Neuronal stem cell (in vitro differentiated cells): ENCODE results near the gene FOXP1.

Source experiments
- DNase-seq: peaks from one replicate; pipeline ENCODE4 v3.0.0-alpha.2; 2013; ENCODE audit warnings: low spot score
- H2AFZ ChIP-seq: one replicate; pipeline ENCODE4 v1.6.1; 2013; ENCODE audit warnings: mild to moderate bottlenecking, low read length, inconsistent platforms
- H2AK5ac ChIP-seq: 2 replicates; pipeline ENCODE4 v1.6.1; 2013; ENCODE audit warnings: low read depth, mild to moderate bottlenecking, inconsistent platforms, low read length, moderate library complexity, mixed read lengths
- H2BK120ac ChIP-seq: 2 replicates; pipeline ENCODE4 v1.6.1; 2013; ENCODE audit warnings: low read depth, mild to moderate bottlenecking, inconsistent platforms, low read length, moderate library complexity, mixed read lengths
- H2BK12ac ChIP-seq: one replicate; pipeline ENCODE4 v1.6.1; 2013; ENCODE audit warnings: low read length, inconsistent platforms
- H2BK15ac ChIP-seq: 2 replicates; pipeline ENCODE4 v1.6.1; 2013; ENCODE audit warnings: mild to moderate bottlenecking, low read length, inconsistent platforms, mixed read lengths
- H2BK5ac ChIP-seq: one replicate; pipeline ENCODE4 v1.6.1; 2013; ENCODE audit warnings: inconsistent platforms, mild to moderate bottlenecking, low read length, moderate library complexity
- H3K14ac ChIP-seq: one replicate; pipeline ENCODE4 v1.6.1; 2013; ENCODE audit warnings: low read length, inconsistent platforms
- H3K18ac ChIP-seq: 2 replicates; pipeline ENCODE4 v1.6.1; 2013; ENCODE audit warnings: low read length, inconsistent platforms
- H3K23ac ChIP-seq: 2 replicates; pipeline ENCODE4 v1.6.1; 2013; ENCODE audit warnings: low read depth, mild to moderate bottlenecking, mixed read lengths, low read length, inconsistent platforms; ENCODE audit not compliant: poor library complexity
- H3K27ac ChIP-seq: replicated peaks from 3 replicates; pipeline ENCODE4 v1.5.1; 2013; ENCODE audit warnings: low read length, inconsistent platforms
- H3K27me3 ChIP-seq, 3 experiments: 2 replicates each; pipeline ENCODE4 v1.6.1; 2013; ENCODE audit warnings: low read length in 3 of 3, mild to moderate bottlenecking in 2 of 3, inconsistent platforms in 1 of 3, low read depth in 1 of 3, mixed read lengths in 1 of 3, moderate library complexity in 1 of 3; ENCODE audit not compliant: control insufficient read depth in 3 of 3, insufficient read depth in 3 of 3
- H3K36me3 ChIP-seq, 2 donors: replicated peaks in 1 of 2; 2 replicates each; pipeline ENCODE4 v1.6.1; 2013; ENCODE audit warnings: low read length in 2 of 2; ENCODE audit not compliant: control insufficient read depth in 2 of 2, insufficient read depth in 2 of 2
- H3K4ac ChIP-seq: 2 replicates; pipeline ENCODE4 v1.6.1; 2013; ENCODE audit warnings: inconsistent platforms, mild to moderate bottlenecking, low read length, moderate library complexity
- H3K4me1 ChIP-seq, 2 donors: 1 replicate in 1 of 2; 2 replicates in 1 of 2; pipeline ENCODE4 v1.6.1; 2013; ENCODE audit warnings: low read length in 2 of 2, low read depth in 1 of 2; ENCODE audit not compliant: control insufficient read depth in 2 of 2, insufficient read depth in 1 of 2
- H3K4me2 ChIP-seq: one replicate; pipeline ENCODE4 v1.6.1; 2013; ENCODE audit warnings: mild to moderate bottlenecking, low read length, inconsistent platforms; ENCODE audit not compliant: insufficient read depth, poor library complexity, severe bottlenecking
- H3K4me3 ChIP-seq, 2 donors: 2 replicates each; pipeline ENCODE4 v1.5.1; 2013; ENCODE audit warnings: low read length in 2 of 2, mild to moderate bottlenecking in 2 of 2, inconsistent platforms in 1 of 2, moderate library complexity in 1 of 2
- H3K79me1 ChIP-seq: one replicate; pipeline ENCODE4 v1.6.1; 2013; ENCODE audit warnings: low read depth, mild to moderate bottlenecking, inconsistent platforms, low read length, moderate library complexity
- H3K9ac ChIP-seq: one replicate; pipeline ENCODE4 v1.6.1; 2013; ENCODE audit warnings: mild to moderate bottlenecking, low read depth, low read length, inconsistent platforms; ENCODE audit not compliant: poor library complexity
- H3K9me3 ChIP-seq, 2 donors: replicated peaks in 1 of 2; 2 replicates each; pipeline versions ENCODE3 to v1.6.1; 2013; ENCODE audit warnings: low read length in 2 of 2, mild to moderate bottlenecking in 2 of 2, inconsistent platforms in 1 of 2, low read depth in 1 of 2, mixed read lengths in 1 of 2, moderate library complexity in 1 of 2; ENCODE audit not compliant: control insufficient read depth in 2 of 2, insufficient read depth in 1 of 2
- H4K8ac ChIP-seq: one replicate; pipeline ENCODE4 v1.6.1; 2013; ENCODE audit warnings: low read depth, mild to moderate bottlenecking, inconsistent platforms, low read length, moderate library complexity
- H4K91ac ChIP-seq: one replicate; pipeline ENCODE4 v1.6.1; 2013; ENCODE audit warnings: low read length, low read depth, mild to moderate bottlenecking, inconsistent platforms; ENCODE audit not compliant: poor library complexity
- WGBS, 2 donors: extraction: QIAGEN DNeasy Blood & Tissue Kit; methylation state at CpG; one replicate each; pipeline ENCODE4 v1.1.7; 2013; ENCODE audit warnings: missing lambda C conversion rate in 2 of 2, mixed read lengths in 1 of 2; ENCODE audit not compliant: insufficient read length in 2 of 2, insufficient replicate concordance in 1 of 2; ENCODE audit errors: extremely low coverage in 2 of 2; 5-methylcytosine and 5-hydroxymethylcytosine counted together

Gene FOXP1

DNA sequence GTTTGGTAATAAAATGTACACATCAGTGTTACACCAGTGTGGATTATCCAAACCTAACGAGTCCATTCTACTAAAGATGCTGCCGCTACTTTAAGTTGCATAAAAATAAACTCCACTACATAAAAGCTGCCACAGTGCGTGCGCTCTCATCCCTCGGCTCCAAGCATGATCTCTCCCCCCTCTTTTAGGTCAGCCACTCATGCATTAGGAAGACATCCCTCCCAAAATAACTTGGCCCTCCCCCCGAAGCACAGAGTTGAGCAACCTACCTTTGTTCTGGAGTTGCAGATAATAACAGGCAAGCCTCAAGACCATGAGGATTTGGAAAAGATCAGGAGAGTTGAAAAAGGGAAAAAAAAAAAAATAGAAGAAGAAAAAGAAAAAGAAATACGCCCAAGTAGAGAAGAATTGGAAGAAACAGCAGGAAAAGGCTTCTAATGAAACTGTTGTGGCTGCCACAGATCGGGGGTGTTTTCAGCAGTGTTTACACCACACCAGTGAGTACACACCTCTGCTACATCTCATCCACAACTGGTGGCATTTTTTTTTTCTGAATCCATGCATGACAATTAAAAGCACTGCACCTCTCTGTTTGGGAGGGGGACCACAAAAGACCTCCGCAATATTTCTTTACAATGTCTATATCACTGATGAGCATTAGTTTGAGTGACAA, 339.2 kb downstream of the FOXP1 start:
- H3K4ac ChIP-seq = no peak overlapping the region
- H2BK12ac ChIP-seq = no peak overlapping the region
- H3K18ac ChIP-seq = no peak overlapping the region
- H3K27ac ChIP-seq = no peak overlapping the region
- H3K9me3 ChIP-seq = no peaks in the 10 kb centered on the region
- no peaks in the 10 kb centered on the region for H3K36me3 ChIP-seq
- WGBS, 2 donors = no CpG with 5 or more reads among the region's 9 CpGs
- H2AFZ ChIP-seq = peak overlapping the region; percentile 66
- H3K9ac ChIP-seq = no peak overlapping the region
- no peak overlapping the region for H2BK120ac ChIP-seq
- H3K27me3 ChIP-seq = no peaks in the 10 kb centered on the region
- H3K79me1 ChIP-seq = no peaks in the 10 kb centered on the region
- no peak overlapping the region for H4K91ac ChIP-seq
- H3K4me3 ChIP-seq = peak overlapping the region in 1 of 2 donors; percentile 29
- DNase-seq = no peak
- peaks cover 28 to 49% of the 10 kb centered on the region in 2 donors for H3K4me1 ChIP-seq
- peak overlapping the region; percentile 29 for H3K4me2 ChIP-seq
- H2BK15ac ChIP-seq = no peak overlapping the region
- no peak overlapping the region for H2AK5ac ChIP-seq
- no peak overlapping the region for H2BK5ac ChIP-seq
- H3K14ac ChIP-seq = no peak overlapping the region
- H4K8ac ChIP-seq = no peak overlapping the region
- no peak overlapping the region for H3K23ac ChIP-seq

DNA sequence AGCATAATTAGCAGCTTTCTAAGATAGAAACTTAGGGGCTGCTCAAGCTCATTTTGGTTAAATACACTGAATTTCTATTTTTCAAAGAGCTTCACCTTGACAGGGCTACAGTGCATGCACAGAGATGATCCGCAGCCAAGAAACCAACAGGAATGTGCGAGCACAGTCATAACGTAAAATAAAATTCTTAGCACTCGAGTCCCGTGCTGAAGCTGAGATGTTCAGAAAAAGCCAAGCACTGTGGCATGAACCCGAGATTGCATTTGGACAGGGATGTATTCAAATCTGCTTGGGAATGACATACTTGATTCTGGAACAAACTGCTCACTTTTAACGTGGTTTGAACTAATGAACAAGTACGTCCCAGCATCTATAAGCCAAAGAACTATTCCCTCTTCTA, 340.3 kb downstream of the FOXP1 start:
- Histone ChIP-seq H3K23ac (no peak overlapping the region), H2BK120ac (no peak overlapping the region), H3K36me3 (no peaks in the 10 kb centered on the region), H2AFZ (no peak overlapping the region), H3K27ac (no peak overlapping the region), H3K79me1 (no peaks in the 10 kb centered on the region), H4K8ac (no peak overlapping the region), H3K4me1 (peaks cover 26 to 49% of the 10 kb centered on the region in 2 donors), H2AK5ac (no peak overlapping the region), H2BK12ac (no peak overlapping the region), H3K14ac (no peak overlapping the region), H3K9me3 (no peaks in the 10 kb centered on the region), H3K9ac (no peak overlapping the region), H2BK15ac (no peak overlapping the region), H4K91ac (no peak overlapping the region), H3K18ac (no peak overlapping the region), H2BK5ac (no peak overlapping the region), H3K4me2 (no peak overlapping the region), H3K4ac (no peak overlapping the region), H3K4me3 (no peak overlapping the region), H3K27me3 (no peaks in the 10 kb centered on the region)
- DNase-seq = no peak
- no CpG with 5 or more reads among the region's 8 CpGs for WGBS, 2 donors

DNA sequence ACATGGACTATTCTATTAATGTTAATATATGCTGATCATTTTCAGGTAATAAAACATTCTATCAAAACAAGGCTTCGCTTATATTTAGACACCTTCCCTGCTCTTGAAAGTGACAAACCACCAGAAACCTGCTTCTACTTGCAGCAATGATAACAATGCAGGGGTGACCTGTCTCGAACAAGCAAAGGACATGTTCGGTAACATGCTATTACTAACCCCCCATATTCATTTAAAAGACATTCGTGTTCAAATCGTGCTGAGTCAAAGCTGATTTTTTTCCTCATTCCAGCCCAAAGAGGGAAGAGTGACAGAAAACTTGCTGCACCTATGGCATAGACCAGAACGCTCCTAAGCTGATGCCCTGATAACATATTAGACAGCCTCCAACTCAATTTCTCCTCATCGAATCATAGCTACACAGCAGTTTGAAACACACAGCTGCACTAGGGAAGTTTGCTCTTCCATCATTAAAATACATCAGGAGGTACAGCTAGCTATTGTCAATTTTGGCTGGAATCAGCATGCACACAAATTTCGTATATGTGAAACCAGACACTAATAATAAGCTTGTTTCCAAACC, 341.5 kb downstream of the FOXP1 start:
- no peaks in the 10 kb centered on the region for H3K9me3 ChIP-seq
- no peak overlapping the region for H3K18ac ChIP-seq
- H2BK12ac ChIP-seq = no peak overlapping the region
- no peak for DNase-seq
- no peak overlapping the region for H2BK5ac ChIP-seq
- H4K91ac ChIP-seq = no peak overlapping the region
- no peak overlapping the region for H3K14ac ChIP-seq
- H4K8ac ChIP-seq = no peak overlapping the region
- no peak overlapping the region for H3K4me2 ChIP-seq
- peaks cover 19 to 41% of the 10 kb centered on the region in 2 donors for H3K4me1 ChIP-seq
- no peak overlapping the region for H3K27ac ChIP-seq
- no peak overlapping the region for H2AK5ac ChIP-seq
- no peak overlapping the region for H2AFZ ChIP-seq
- H3K79me1 ChIP-seq = no peaks in the 10 kb centered on the region
- no peak overlapping the region for H3K9ac ChIP-seq
- WGBS, 2 donors = no CpG with 5 or more reads among the region's 8 CpGs
- H3K36me3 ChIP-seq = no peaks in the 10 kb centered on the region
- H2BK120ac ChIP-seq = no peak overlapping the region
- no peak overlapping the region for H3K4ac ChIP-seq
- no peak overlapping the region for H3K4me3 ChIP-seq
- H3K23ac ChIP-seq = no peak overlapping the region
- H2BK15ac ChIP-seq = no peak overlapping the region
- H3K27me3 ChIP-seq = no peaks in the 10 kb centered on the region

DNA sequence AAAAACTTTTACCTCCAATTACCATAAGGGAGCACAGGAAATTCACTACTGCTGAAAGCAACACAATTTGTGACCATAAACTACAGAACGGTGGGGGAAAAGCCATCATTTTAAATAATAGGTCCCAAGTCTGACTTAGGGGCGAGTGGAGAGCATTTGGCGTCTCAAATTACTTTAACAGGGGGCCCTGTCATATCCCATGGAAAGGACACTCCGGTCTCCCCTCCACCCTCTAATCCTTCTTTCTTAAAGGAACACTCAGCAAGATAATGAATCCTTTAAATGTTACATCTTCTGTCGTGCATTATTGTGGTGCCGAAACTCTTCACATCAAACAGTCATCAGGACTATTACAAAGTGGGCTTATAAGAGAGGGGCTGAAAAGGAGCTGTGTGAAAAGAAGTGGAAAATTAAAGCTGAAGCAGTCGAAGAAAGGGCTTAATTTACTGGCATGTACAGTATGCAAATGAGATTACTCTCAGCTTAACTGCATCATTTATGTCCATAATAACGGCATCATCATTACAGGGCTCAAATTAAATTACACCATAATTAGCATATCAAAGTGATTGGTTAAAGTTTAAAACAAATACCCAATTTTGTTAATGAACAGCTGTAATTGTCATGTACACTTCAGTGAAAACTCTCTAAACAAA, 342.2 kb downstream of the FOXP1 start:
- no peak overlapping the region for H3K27ac ChIP-seq
- H3K18ac ChIP-seq = no peak overlapping the region
- no peak overlapping the region for H3K9ac ChIP-seq
- H3K36me3 ChIP-seq = no peaks in the 10 kb centered on the region
- no peak overlapping the region for H2AFZ ChIP-seq
- no peak overlapping the region for H4K91ac ChIP-seq
- H2BK12ac ChIP-seq = no peak overlapping the region
- no peak for DNase-seq
- H3K4ac ChIP-seq = no peak overlapping the region
- H3K4me1 ChIP-seq = peaks cover 19 to 34% of the 10 kb centered on the region in 2 donors
- no peaks in the 10 kb centered on the region for H3K27me3 ChIP-seq
- H3K4me3 ChIP-seq = no peak overlapping the region
- H3K9me3 ChIP-seq = no peaks in the 10 kb centered on the region
- no peak overlapping the region for H2AK5ac ChIP-seq
- no peak overlapping the region for H3K23ac ChIP-seq
- no peak overlapping the region for H4K8ac ChIP-seq
- H3K79me1 ChIP-seq = no peaks in the 10 kb centered on the region
- H3K14ac ChIP-seq = no peak overlapping the region
- H2BK120ac ChIP-seq = no peak overlapping the region
- H2BK15ac ChIP-seq = no peak overlapping the region
- WGBS, 2 donors = no CpG with 5 or more reads among the region's 8 CpGs
- no peak overlapping the region for H3K4me2 ChIP-seq
- no peak overlapping the region for H2BK5ac ChIP-seq
